ENCODE data around the gene SORCS2. TPM values are rescaled to one million over a fixed set of nuclear protein-coding genes. Genes with fewer than 3 reads are reported as not detected.

SORCS2 gene
- total RNA-seq, 3 donors from 2014 or later = 0.66 to 1.3 (median 0.80) TPM

- TF ChIP-seq CTCF (IDR thresholded peaks at IDR 0.05) (no peak), POLR2AphosphoS5 (IDR thresholded peaks at IDR 0.05) (no peak), POLR2A (IDR thresholded peaks at IDR 0.05) (no peak)
- Histone ChIP-seq H3K27me3 (no peaks in the 10 kb centered on the region), H3K4me3 (no peak overlapping the region), H3K36me3 (no peaks in the 10 kb centered on the region), H3K4me1 (no peaks in the 10 kb centered on the region), H3K27ac (no peak overlapping the region), H3K9me3 (peaks cover 2 to 8% of the 10 kb centered on the region in 2 donors)
- intact Hi-C loops (cut with DNase I; ENCODE audit: low total_unique reads) = no loop called here
- DNase-seq (ENCODE audit: low spot score in 2 of 2) = no peak
Measured at GRCh38 chr4:7341491-7342222, 149.3 kb downstream of the SORCS2 start.

- Histone ChIP-seq H3K36me3 (no peaks in the 10 kb centered on the region), H3K27me3 (no peaks in the 10 kb centered on the region), H3K4me3 (no peak overlapping the region), H3K9me3 (peaks cover 2 to 14% of the 10 kb centered on the region in 2 donors), H3K27ac (no peak overlapping the region), H3K4me1 (no peaks in the 10 kb centered on the region)
- DNase-seq (ENCODE audit: low spot score in 2 of 2) = no peak
- intact Hi-C loops (cut with DNase I; ENCODE audit: low total_unique reads) = no loop called here
- no peak for TF ChIP-seq CTCF (IDR thresholded peaks at IDR 0.05)
Measured at GRCh38 chr4:7342223-7343080, 150.1 kb downstream of the SORCS2 start.

- H3K36me3 ChIP-seq = no peaks in the 10 kb centered on the region
- no peak for DNase-seq (ENCODE audit: low spot score in 2 of 2)
- H3K27me3 ChIP-seq = no peaks in the 10 kb centered on the region
- H3K27ac ChIP-seq = no peak overlapping the region
- no peak overlapping the region for H3K4me3 ChIP-seq
- peaks cover 2 to 15% of the 10 kb centered on the region in 2 donors for H3K9me3 ChIP-seq
- intact Hi-C loops (cut with DNase I; ENCODE audit: low total_unique reads) = no loop called here
- no peak for TF ChIP-seq CTCF (IDR thresholded peaks at IDR 0.05)
- TF ChIP-seq POLR2AphosphoS5 (IDR thresholded peaks at IDR 0.05) = no peak
- TF ChIP-seq POLR2A (IDR thresholded peaks at IDR 0.05) = no peak
- H3K4me1 ChIP-seq = no peaks in the 10 kb centered on the region
Measured at GRCh38 chr4:7343081-7343655, 150.8 kb downstream of the SORCS2 start.

- Histone ChIP-seq H3K4me1 (no peaks in the 10 kb centered on the region), H3K27ac (no peak overlapping the region), H3K36me3 (no peaks in the 10 kb centered on the region), H3K9me3 (peaks cover 2 to 15% of the 10 kb centered on the region in 2 donors), H3K4me3 (no peak overlapping the region), H3K27me3 (no peaks in the 10 kb centered on the region)
- no peak for DNase-seq (ENCODE audit: low spot score in 2 of 2)
- TF ChIP-seq CTCF (IDR thresholded peaks at IDR 0.05) (no peak), POLR2AphosphoS5 (IDR thresholded peaks at IDR 0.05) (no peak), POLR2A (IDR thresholded peaks at IDR 0.05) (no peak)
- intact Hi-C loops (cut with DNase I; ENCODE audit: low total_unique reads) = no loop called here
Measured at GRCh38 chr4:7343950-7344349, 151.6 kb downstream of the SORCS2 start.

Data from breast epithelium (tissue), 4 donors.